Measurements from ENCODE around the gene AKT3.

DNA sequence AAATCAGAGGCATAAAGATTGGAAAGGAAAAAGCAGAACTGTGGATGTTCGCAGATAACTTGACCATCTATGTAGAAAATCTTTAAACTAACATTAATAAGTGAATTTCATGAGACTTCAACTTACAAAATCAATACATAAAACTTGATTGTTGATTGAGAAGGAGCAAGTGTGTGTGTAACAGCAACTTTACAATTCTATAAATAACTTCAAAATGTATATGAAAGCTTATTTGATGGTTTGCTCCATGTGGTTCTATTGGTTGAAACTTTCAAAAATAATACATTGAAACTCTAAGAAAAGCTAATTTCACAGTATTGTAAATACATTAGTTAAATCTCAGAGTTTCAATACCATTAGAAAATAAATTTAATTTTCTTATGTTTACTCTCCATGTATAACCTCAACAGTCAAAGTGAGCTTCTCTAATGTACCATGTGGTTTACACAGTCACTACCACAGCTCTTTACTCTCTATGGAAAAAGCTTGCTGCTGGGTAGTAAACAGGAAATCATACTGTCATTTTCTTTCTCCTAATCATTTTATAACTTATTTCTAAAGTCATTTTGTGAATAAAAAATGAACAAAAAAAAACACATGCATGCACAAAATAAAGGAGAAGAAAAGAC, 12.0 kb downstream of the AKT3 start:
- TF ChIP-seq, protein P1, sequence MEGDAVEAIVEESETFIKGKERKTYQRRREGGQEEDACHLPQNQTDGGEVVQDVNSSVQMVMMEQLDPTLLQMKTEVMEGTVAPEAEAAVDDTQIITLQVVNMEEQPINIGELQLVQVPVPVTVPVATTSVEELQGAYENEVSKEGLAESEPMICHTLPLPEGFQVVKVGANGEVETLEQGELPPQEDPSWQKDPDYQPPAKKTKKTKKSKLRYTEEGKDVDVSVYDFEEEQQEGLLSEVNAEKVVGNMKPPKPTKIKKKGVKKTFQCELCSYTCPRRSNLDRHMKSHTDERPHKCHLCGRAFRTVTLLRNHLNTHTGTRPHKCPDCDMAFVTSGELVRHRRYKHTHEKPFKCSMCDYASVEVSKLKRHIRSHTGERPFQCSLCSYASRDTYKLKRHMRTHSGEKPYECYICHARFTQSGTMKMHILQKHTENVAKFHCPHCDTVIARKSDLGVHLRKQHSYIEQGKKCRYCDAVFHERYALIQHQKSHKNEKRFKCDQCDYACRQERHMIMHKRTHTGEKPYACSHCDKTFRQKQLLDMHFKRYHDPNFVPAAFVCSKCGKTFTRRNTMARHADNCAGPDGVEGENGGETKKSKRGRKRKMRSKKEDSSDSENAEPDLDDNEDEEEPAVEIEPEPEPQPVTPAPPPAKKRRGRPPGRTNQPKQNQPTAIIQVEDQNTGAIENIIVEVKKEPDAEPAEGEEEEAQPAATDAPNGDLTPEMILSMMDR (IDR thresholded peaks at IDR 0.05): no peak
- no peak for TF ChIP-seq POLR2A (IDR thresholded peaks at IDR 0.05)

Data from esophagus squamous epithelium (tissue), 4 donors.